Calu3 (cell line): ENCODE data around the gene MBD4. TPM values are rescaled to one million over a fixed set of nuclear protein-coding genes. Genes with fewer than 3 reads are reported as not detected.
"Not testable (repeated sequence)": the region's sequence is repeated elsewhere in the genome, so short reads cannot be mapped to it uniquely, and the experiment has no call there.

Experiments used
- Bru-seq: library from RNA; stranded (reverse); fragments of 400-500 nt; gene quantifications from one replicate; lab custom pipeline; 2021; lab: Mats Ljungman, UMichigan
- BruChase-seq, 2 experiments: library from RNA; stranded (reverse); fragments of 400-500 nt; gene quantifications; one replicate each; lab custom pipeline; 2021; lab: Mats Ljungman, UMichigan
- BruUV-seq: library from RNA; stranded (reverse); fragments of 400-500 nt; replicated peaks from 2 replicates; lab custom pipeline; 2021; lab: Mats Ljungman, UMichigan
- CTCF ChIA-PET: fragments of 300-600 bp; sonication (Branson Sonifier 250); formaldehyde crosslinking; loops from one replicate; lab custom pipeline; 2022; ENCODE audit warnings: antibody characterized with exemption; lab: Charles Lee
- DNase-seq: peaks from one replicate; pipeline ENCODE4 v3.0.0; 2022
- H3K27ac Mint-ChIP-seq: one replicate; pipeline ENCODE4 v1.8.0; 2022; ENCODE audit warnings: mixed read lengths; ENCODE audit not compliant: unreplicated experiment
- H3K27me3 Mint-ChIP-seq: one replicate; pipeline ENCODE4 v1.8.0; 2022; ENCODE audit warnings: mixed read lengths; ENCODE audit not compliant: unreplicated experiment
- H3K36me3 Mint-ChIP-seq: one replicate; pipeline ENCODE4 v1.8.0; 2022; ENCODE audit warnings: mild to moderate bottlenecking, moderate library complexity, mixed read lengths; ENCODE audit not compliant: insufficient read depth, unreplicated experiment
- H3K4me1 Mint-ChIP-seq: one replicate; pipeline ENCODE4 v1.8.0; 2022; ENCODE audit warnings: mild to moderate bottlenecking, low read depth, mixed read lengths; ENCODE audit not compliant: unreplicated experiment
- H3K4me3 Mint-ChIP-seq: one replicate; pipeline ENCODE4 v1.8.0; 2022; ENCODE audit warnings: mild to moderate bottlenecking, low read depth, moderate library complexity, mixed read lengths; ENCODE audit not compliant: unreplicated experiment
- H3K9me3 Mint-ChIP-seq: one replicate; pipeline ENCODE4 v1.8.0; 2022; ENCODE audit warnings: low read depth, mixed read lengths; ENCODE audit not compliant: unreplicated experiment
- intact Hi-C: fragments of 100-400 bp; cut with micrococcal nuclease; formaldehyde crosslinking; loops from one replicate; pipeline ENCODE4 v1.10.0; 2022; ENCODE audit not compliant: unreplicated experiment
- long read RNA-seq: library from polyadenylated mRNA; stranded (forward); transcript quantifications from one replicate; pipeline ENCODE4 v2.0.0, GENCODE V29; 2022
- total RNA-seq: library from RNA; stranded (reverse); gene quantifications from 2 replicates; pipeline ENCODE4 v1.2.3, GENCODE V29; 2022
- TF ChIP-seq, protein P1 (sequence below): fragments of 200-600 bp; IDR thresholded peaks from one replicate; pipeline ENCODE4 v1.8.0; 2022; ENCODE audit warnings: antibody characterized with exemption; ENCODE audit not compliant: unreplicated experiment

MBD4 gene
- total RNA-seq, result 49.8 and 52.3 TPM in 2 replicates
- percentile 91 among the genes with signal in this experiment for Bru-seq, nascent RNA
- percentile 85 among the genes with signal in this experiment for BruChase-seq, experiment 1, labeled RNA remaining after a 6-hour chase
- BruChase-seq, experiment 2, labeled RNA remaining after a 2-hour chase, result percentile 94 among the genes with signal in this experiment
- long read RNA-seq, transcript MBD4-201 (8 exons, 2,470 nt), result minor isoform, 19 of 89 reads
- long read RNA-seq, transcript MBD4-203 (8 exons, 2,478 nt), result major isoform, 40 of 89 reads
- long read RNA-seq, partial matches to known transcripts, result 18 of 89 reads
- long read RNA-seq, other reads (novel, unspliced or antisense), result 7 of 89 reads

DNA sequence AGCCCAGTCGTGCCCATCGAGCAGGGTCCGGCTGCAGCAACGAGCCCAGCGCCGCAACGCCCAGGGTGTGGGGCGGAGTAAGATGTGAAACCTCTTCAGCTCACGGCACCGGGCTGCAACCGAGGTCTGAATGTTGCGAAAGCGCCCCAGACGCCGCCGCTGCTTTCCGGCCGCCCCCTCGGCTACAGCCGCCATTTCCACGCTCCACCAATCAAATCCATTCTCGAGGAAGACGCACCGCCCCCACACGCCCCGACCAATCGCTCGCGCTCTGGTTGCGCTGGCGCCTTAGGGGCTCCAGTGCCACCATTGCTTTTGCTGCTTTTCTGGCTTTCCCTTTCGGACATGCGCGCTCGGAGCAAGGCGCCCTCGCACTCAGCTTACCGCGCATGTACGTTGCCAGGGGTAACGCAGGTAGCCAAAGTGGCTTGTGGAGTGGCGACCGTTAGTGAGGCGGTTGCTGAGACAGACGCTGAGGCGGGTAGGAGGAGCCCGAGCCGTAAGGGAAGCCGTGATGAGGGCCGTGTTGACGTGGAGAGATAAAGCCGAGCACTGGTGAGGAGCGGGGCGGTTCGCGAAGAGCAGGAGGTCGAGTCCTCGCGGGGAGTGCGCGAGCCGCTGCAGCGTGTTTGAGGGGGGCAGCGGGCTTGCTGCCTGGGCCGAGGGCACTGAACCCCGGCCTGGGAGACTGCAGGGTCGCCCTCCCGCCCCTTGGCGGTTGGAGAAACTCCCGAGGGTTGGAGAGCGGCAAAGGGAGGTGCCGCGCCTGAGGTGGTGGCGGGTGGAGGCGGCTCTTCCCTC, at the start of gene MBD4, which contains the start of gene IFT122:
Gene MBD4, minus strand, starts transcription at position 132 of the 801 bp plus-strand sequence. Its CDS starts 115 bp downstream, at position 17.
Gene IFT122, plus strand, starts transcription at position 408 of the 801 bp plus-strand sequence. Its CDS starts 107 bp downstream, at position 515.
- peak within 1 kb of the TSS; percentile 89 for H3K27ac Mint-ChIP-seq
- peak; percentile 100 for DNase-seq
- intact Hi-C loops, result loop anchor here (5.0 kb wide), 1 partner anchor 58 kb away; no protein-coding TSS in a partner anchor
- CTCF ChIA-PET, result interaction anchor here (0.7 to 2.8 kb wide), 6 partner anchors 27 to 823 kb away, joined by 3 to 18 read pairs (median 4); a partner anchor contains a TSS
- TF ChIP-seq, protein P1, sequence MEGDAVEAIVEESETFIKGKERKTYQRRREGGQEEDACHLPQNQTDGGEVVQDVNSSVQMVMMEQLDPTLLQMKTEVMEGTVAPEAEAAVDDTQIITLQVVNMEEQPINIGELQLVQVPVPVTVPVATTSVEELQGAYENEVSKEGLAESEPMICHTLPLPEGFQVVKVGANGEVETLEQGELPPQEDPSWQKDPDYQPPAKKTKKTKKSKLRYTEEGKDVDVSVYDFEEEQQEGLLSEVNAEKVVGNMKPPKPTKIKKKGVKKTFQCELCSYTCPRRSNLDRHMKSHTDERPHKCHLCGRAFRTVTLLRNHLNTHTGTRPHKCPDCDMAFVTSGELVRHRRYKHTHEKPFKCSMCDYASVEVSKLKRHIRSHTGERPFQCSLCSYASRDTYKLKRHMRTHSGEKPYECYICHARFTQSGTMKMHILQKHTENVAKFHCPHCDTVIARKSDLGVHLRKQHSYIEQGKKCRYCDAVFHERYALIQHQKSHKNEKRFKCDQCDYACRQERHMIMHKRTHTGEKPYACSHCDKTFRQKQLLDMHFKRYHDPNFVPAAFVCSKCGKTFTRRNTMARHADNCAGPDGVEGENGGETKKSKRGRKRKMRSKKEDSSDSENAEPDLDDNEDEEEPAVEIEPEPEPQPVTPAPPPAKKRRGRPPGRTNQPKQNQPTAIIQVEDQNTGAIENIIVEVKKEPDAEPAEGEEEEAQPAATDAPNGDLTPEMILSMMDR, result no peak
- H3K9me3 Mint-ChIP-seq, result no peaks in the 10 kb centered on the region
- peaks cover 53% of the 10 kb centered on the region for H3K36me3 Mint-ChIP-seq
- H3K4me3 Mint-ChIP-seq, result peak within 1 kb of the TSS; percentile 95
- no TSS peak for BruUV-seq
- H3K27me3 Mint-ChIP-seq, result no peaks in the 10 kb centered on the region
- H3K4me1 Mint-ChIP-seq, result peaks cover 43% of the 10 kb centered on the region

DNA sequence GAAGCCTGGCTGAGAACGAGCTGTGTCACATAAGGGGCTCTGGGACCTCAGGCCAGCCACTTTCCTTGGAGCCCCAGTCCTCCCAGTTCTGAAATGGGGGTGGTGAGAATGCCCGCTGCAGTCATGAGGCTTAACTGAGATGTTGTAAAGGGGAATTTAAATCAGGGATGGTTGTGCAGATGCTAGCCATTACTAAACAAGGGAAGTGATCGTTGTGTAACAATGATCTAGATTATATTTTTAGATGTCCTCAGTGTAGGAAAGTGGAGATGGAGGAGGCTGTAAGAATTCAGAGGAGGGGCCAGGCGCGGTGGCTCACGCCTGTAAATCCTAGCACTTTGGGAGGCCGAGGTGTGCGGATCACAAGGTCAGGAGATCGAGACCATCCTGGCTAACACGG, 49.5 kb upstream of the MBD4 start:
- DNase-seq, BruUV-seq, H3K9me3 Mint-ChIP-seq, intact Hi-C loops, H3K27me3 Mint-ChIP-seq, H3K4me3 Mint-ChIP-seq, H3K4me1 Mint-ChIP-seq, H3K27ac Mint-ChIP-seq, H3K36me3 Mint-ChIP-seq: not testable (repeated sequence)
- CTCF ChIA-PET, result interaction anchor here (1.4 kb wide), 2 partner anchors 34 to 336 kb away, joined by 3 to 12 read pairs; no protein-coding TSS in a partner anchor

DNA sequence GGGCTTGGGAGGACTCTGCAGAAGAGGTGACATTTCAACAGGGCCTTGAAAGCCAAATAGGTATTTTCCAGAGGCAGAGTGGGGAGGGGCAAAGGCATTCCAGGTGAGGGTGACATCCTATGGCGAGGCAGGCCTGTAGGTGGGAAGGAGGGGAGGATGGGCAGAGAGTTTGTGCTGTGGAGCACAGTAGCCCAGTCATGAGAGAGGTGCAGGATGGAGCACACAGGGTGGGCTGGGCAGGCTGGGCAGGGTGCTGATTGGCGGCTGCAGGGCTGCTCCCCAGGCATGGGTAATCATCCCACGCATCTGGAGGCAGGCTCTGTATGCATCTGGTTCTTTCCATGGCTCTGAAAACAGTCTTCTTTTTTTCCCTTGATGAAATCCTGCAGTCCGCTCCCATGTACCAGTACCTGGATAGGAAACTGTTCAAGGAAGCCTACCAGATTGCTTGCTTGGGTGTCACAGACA, 48.2 kb upstream of the MBD4 start:
- intact Hi-C loops, H3K36me3 Mint-ChIP-seq: not testable (repeated sequence)

DNA sequence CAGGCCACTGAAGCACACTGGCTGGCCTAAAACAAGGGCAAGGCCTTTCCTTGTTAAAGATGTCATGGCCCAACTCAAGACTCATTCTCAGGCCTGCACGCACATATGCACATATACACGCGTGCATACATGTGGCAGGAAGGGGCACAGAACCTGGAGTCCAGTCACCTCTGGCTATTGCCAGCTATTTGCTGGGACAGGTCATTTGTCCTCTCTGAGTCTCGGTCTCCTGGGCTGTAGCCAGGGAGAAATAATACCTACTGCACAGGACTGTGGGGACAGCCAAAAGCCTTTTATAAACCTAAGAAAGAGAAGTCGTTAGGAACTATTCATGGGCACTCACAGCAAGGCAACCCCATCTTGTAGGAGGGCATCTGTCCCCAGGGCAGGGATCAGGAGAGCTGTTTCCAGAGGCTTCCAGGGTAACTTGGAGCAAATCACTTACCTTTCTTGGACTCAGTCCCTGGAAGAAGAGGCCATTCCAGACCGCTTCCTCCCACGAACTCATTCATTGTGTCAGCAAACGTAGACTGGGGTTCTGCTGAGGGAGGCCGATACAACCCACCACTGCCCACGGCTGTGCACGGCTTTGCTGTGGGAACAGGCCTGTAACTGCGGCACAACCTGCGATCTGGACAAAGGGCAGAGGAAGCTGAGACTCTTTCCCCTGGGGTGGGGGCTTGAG, 47.6 kb upstream of the MBD4 start:
- Mint-ChIP-seq H3K9me3 (no peaks in the 10 kb centered on the region), H3K4me1 (no peaks in the 10 kb centered on the region), H3K36me3 (no peaks in the 10 kb centered on the region), H3K27me3 (no peaks in the 10 kb centered on the region), H3K27ac (no peak overlapping the region), H3K4me3 (no peak overlapping the region)
- no peak for DNase-seq
- CTCF ChIA-PET, result interaction anchor here (0.6 to 1.4 kb wide), 2 partner anchors 47 to 171 kb away, joined by 3 read pairs; no protein-coding TSS in a partner anchor
- intact Hi-C loops, result no loop called here
- TF ChIP-seq, protein P1, result no peak
- no TSS peak for BruUV-seq

More for the DNA sequence above, 48.2 kb upstream of the MBD4 start:
- H3K4me1 Mint-ChIP-seq, BruUV-seq, DNase-seq, H3K27me3 Mint-ChIP-seq, CTCF ChIA-PET, H3K9me3 Mint-ChIP-seq, H3K27ac Mint-ChIP-seq, H3K4me3 Mint-ChIP-seq: not testable (repeated sequence)
